KMS-11 (cell line): ENCODE data around the gene AK9.

Experiments used
- H2AFZ ChIP-seq: fragments of 200-600 bp; sonication (generic); 2 replicates; pipeline ENCODE4 v1.6.1; 2016; ENCODE audit warnings: antibody characterized with exemption, mixed run types, low read depth
- H3K27ac ChIP-seq: fragments of 200-600 bp; sonication (generic); 2 replicates; pipeline ENCODE4 v1.6.1; 2016; ENCODE audit warnings: mild to moderate bottlenecking, mixed run types
- H3K27me3 ChIP-seq: fragments of 200-600 bp; sonication (generic); 2 replicates; pipeline ENCODE4 v1.6.1; 2017; ENCODE audit warnings: mild to moderate bottlenecking, low read depth, mixed run types, moderate library complexity; ENCODE audit not compliant: insufficient read depth
- H3K36me3 ChIP-seq: fragments of 200-600 bp; sonication (generic); 2 replicates; pipeline ENCODE4 v1.6.1; 2017; ENCODE audit warnings: mild to moderate bottlenecking, mixed run types; ENCODE audit not compliant: insufficient read depth
- H3K4me1 ChIP-seq: fragments of 200-600 bp; sonication (generic); 2 replicates; pipeline ENCODE4 v1.6.1; 2016; ENCODE audit warnings: mild to moderate bottlenecking, low read depth, mixed run types; ENCODE audit not compliant: poor library complexity, severe bottlenecking
- H3K4me2 ChIP-seq: fragments of 200-600 bp; sonication (generic); 2 replicates; pipeline ENCODE4 v1.7.0; 2016; ENCODE audit warnings: mild to moderate bottlenecking, mixed run types
- H3K4me3 ChIP-seq: fragments of 200-600 bp; sonication (generic); IDR thresholded peaks from 2 replicates; pipeline ENCODE4 v1.6.1; 2017; ENCODE audit warnings: low read depth, low read length, mixed read lengths; ENCODE audit not compliant: insufficient read depth
- H3K79me2 ChIP-seq: fragments of 200-600 bp; sonication (generic); 2 replicates; pipeline ENCODE4 v1.6.1; 2016; ENCODE audit warnings: low read depth, mixed run types; ENCODE audit not compliant: insufficient read depth
- H3K9ac ChIP-seq: fragments of 200-600 bp; sonication (generic); 2 replicates; pipeline ENCODE4 v1.6.1; 2016; ENCODE audit warnings: mild to moderate bottlenecking, mixed run types
- H4K20me1 ChIP-seq: fragments of 200-600 bp; sonication (generic); 2 replicates; pipeline ENCODE4 v1.6.1; 2016; ENCODE audit warnings: mild to moderate bottlenecking, mixed run types; ENCODE audit not compliant: insufficient read depth
- CTCF ChIP-seq: fragments of 200-600 bp; sonication (generic); conservative IDR thresholded peaks from 2 replicates; pipeline ENCODE4 v1.6.1; 2017; ENCODE audit warnings: low read depth, mild to moderate bottlenecking, antibody characterized with exemption, low read length, moderate library complexity, mixed read lengths

Gene AK9

GRCh38 chr6:109628158-109629000 lies 62.6 kb downstream of the AK9 start:
- Histone ChIP-seq H3K27me3 (no peaks in the 10 kb centered on the region), H3K4me2 (no peak overlapping the region), H3K79me2 (no peaks in the 10 kb centered on the region), H3K4me1 (no peaks in the 10 kb centered on the region), H3K36me3 (no peaks in the 10 kb centered on the region), H3K4me3 (no peak overlapping the region), H2AFZ (no peak overlapping the region), H4K20me1 (no peaks in the 10 kb centered on the region), H3K27ac (no peak overlapping the region), H3K9ac (no peak overlapping the region)
- no peak for TF ChIP-seq CTCF

GRCh38 chr6:109626311-109626710 lies 64.7 kb downstream of the AK9 start:
- no peak overlapping the region for H3K27ac ChIP-seq
- H3K4me2 ChIP-seq: no peak overlapping the region
- H3K27me3 ChIP-seq: no peaks in the 10 kb centered on the region
- no peaks in the 10 kb centered on the region for H3K36me3 ChIP-seq
- H3K9ac ChIP-seq: no peak overlapping the region
- H3K4me3 ChIP-seq: no peak overlapping the region
- H2AFZ ChIP-seq: no peak overlapping the region
- no peaks in the 10 kb centered on the region for H3K79me2 ChIP-seq
- H3K4me1 ChIP-seq: no peaks in the 10 kb centered on the region
- no peak for TF ChIP-seq CTCF
- H4K20me1 ChIP-seq: no peaks in the 10 kb centered on the region

GRCh38 chr6:109625199-109625598 lies 65.8 kb downstream of the AK9 start:
- Histone ChIP-seq H3K4me1 (no peaks in the 10 kb centered on the region), H3K27ac (no peak overlapping the region), H3K4me2 (no peak overlapping the region), H3K9ac (no peak overlapping the region), H3K36me3 (no peaks in the 10 kb centered on the region), H3K79me2 (no peaks in the 10 kb centered on the region), H2AFZ (no peak overlapping the region), H3K4me3 (no peak overlapping the region), H3K27me3 (no peaks in the 10 kb centered on the region), H4K20me1 (no peaks in the 10 kb centered on the region)
- TF ChIP-seq CTCF: no peak

GRCh38 chr6:109623288-109623687 lies 67.7 kb downstream of the AK9 start:
- no peaks in the 10 kb centered on the region for H3K36me3 ChIP-seq
- H3K27ac ChIP-seq: no peak overlapping the region
- H4K20me1 ChIP-seq: no peaks in the 10 kb centered on the region
- H3K4me3 ChIP-seq: no peak overlapping the region
- no peak overlapping the region for H2AFZ ChIP-seq
- H3K4me1 ChIP-seq: no peaks in the 10 kb centered on the region
- no peak for TF ChIP-seq CTCF
- no peaks in the 10 kb centered on the region for H3K27me3 ChIP-seq
- H3K4me2 ChIP-seq: no peak overlapping the region
- H3K79me2 ChIP-seq: no peaks in the 10 kb centered on the region
- H3K9ac ChIP-seq: no peak overlapping the region
